Psoas muscle (tissue), 8 donors: ENCODE results near the gene COL4A1. TPM values are rescaled to one million over a fixed set of nuclear protein-coding genes. Genes with fewer than 3 reads are reported as not detected.

Source experiments
- ATAC-seq, 4 donors: fragments of 200-7000 bp; cut with Tn5 transposase; one replicate each; pipeline ENCODE4 v1.9.1; 2020; ENCODE audit warnings: moderate library complexity in 3 of 4, mild to moderate bottlenecking in 2 of 4
- DNase-seq, 2 donors: peaks; one replicate each; pipeline ENCODE4 v3.0.0-alpha.2; 2020
- H3K27ac ChIP-seq: fragments of 200-600 bp; one replicate; pipeline ENCODE4 v1.8.0; 2022
- H3K27me3 ChIP-seq, 3 donors: fragments of 200-600 bp in 1 of 3; one replicate each; pipeline versions ENCODE4 v1.6.1 to v1.8.0; 2013 to 2022; ENCODE audit warnings: low read length in 2 of 3, mild to moderate bottlenecking in 2 of 3, moderate library complexity in 1 of 3; ENCODE audit not compliant: insufficient read depth in 3 of 3
- H3K36me3 ChIP-seq, 2 donors: fragments of 200-600 bp in 1 of 2; one replicate each; pipeline versions ENCODE4 v1.6.1 to v1.8.0; 2013 to 2022; ENCODE audit warnings: low read depth in 1 of 2, mild to moderate bottlenecking in 1 of 2, moderate library complexity in 1 of 2; ENCODE audit not compliant: insufficient read depth in 1 of 2
- H3K4me1 ChIP-seq: fragments of 200-600 bp; one replicate; pipeline ENCODE4 v1.8.0; 2022
- H3K4me3 ChIP-seq: fragments of 200-600 bp; one replicate; pipeline ENCODE4 v1.8.0; 2022; ENCODE audit warnings: mild to moderate bottlenecking
- H3K9me3 ChIP-seq: fragments of 200-600 bp; one replicate; pipeline ENCODE4 v1.8.0; 2022
- CTCF ChIP-seq: fragments of 200-600 bp; IDR thresholded peaks from one replicate; pipeline ENCODE4 v1.8.0; 2022; ENCODE audit warnings: antibody characterized with exemption
- WGBS, 3 donors: extraction: QIAGEN DNeasy Blood & Tissue Kit; methylation state at CpG; one replicate each; pipeline versions ENCODE4 v1.1.6 to v1.1.7; 2013; 5-methylcytosine and 5-hydroxymethylcytosine counted together
- intact Hi-C, 2 donors: fragments of 100-400 bp; cut with DNase I; formaldehyde crosslinking; loops; one replicate each; pipeline versions ENCODE4 v1.11.0 to v1.14.2; 2022
- polyA plus RNA-seq, 3 donors: library from polyadenylated mRNA; stranded (reverse); fragments of 200-250 nt; gene quantifications; one replicate each; pipeline ENCODE4 v1.2.3, GENCODE V29; 2013
- total RNA-seq, 4 donors: library from RNA; stranded (reverse); fragmentation: NEBNext Ultra II Directional in 2 of 4; extraction: Animal tissue kit (Norgen Biotek cat#: 25700) in 2 of 4; gene quantifications; one replicate each; pipeline versions ENCODE4 v1.2.1 to v1.2.4, GENCODE V29; 2021 to 2023
- donor health status: healthy with polysubstance abuse.
- donor health status: DM: no; HTN: no; CAD: no; lungs with moderate emphysema.
- donor health status: Bipolar disorder and iron deficiency.
- donor health status: healthy.
- donor health status: DM: yes; HTN: yes; CAD: no.
- donor health status: DM: no; HTN: no; CAD: no.
- donor health status: DM: no; HTN: no; CAD: no.
- donor health status: DM: yes; HTN: yes; CAD: no.

Gene COL4A1
- total and polyA plus RNA-seq, 7 donors: 39.0 to 127 (median 97.0) TPM

DNA sequence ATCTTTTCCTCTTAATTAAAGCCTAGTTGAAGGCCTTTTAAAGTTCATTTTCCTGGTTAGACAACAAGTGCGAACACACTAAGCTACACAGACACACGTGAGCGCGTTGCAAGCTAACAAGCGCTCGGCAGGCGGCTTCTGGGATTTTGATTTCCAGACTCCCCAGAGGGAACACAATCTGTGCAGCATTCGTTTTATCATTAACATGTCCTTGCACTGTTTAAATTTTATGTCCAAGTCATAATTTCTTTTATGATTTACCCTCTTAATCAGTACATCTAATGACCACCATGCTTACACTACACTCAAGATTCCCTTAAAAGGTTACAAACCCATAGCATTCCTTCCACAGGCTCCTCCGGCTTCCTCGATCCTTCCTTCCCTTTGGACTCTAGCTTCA lies 16.8 kb downstream of the COL4A1 start:
- Histone ChIP-seq H3K4me3 (no peak overlapping the region), H3K36me3 (no peaks in the 10 kb centered on the region), H3K27me3 (no peaks in the 10 kb centered on the region), H3K4me1 (no peaks in the 10 kb centered on the region), H3K27ac (no peak overlapping the region), H3K9me3 (no peaks in the 10 kb centered on the region)
- intact Hi-C loops: no loop called here
- 82 to 91% (median 91%) methylated on average over 10 of the region's 10 CpGs for WGBS, 3 donors
- TF ChIP-seq CTCF: no peak
- ATAC-seq (no peak), DNase-seq (no peak)

GRCh38 chr13:110289661-110290060 lies 17.3 kb downstream of the COL4A1 start:
- TF ChIP-seq CTCF: no peak
- H3K27me3 ChIP-seq: no peaks in the 10 kb centered on the region
- WGBS, 3 donors: 88 to 95% (median 92%) methylated on average over 11 of the region's 11 CpGs
- intact Hi-C loops: no loop called here
- H3K27ac ChIP-seq: no peak overlapping the region
- ATAC-seq: no peak
- DNase-seq: no peak
- H3K9me3 ChIP-seq: no peaks in the 10 kb centered on the region
- H3K36me3 ChIP-seq: no peaks in the 10 kb centered on the region
- H3K4me3 ChIP-seq: no peak overlapping the region
- no peaks in the 10 kb centered on the region for H3K4me1 ChIP-seq

DNA sequence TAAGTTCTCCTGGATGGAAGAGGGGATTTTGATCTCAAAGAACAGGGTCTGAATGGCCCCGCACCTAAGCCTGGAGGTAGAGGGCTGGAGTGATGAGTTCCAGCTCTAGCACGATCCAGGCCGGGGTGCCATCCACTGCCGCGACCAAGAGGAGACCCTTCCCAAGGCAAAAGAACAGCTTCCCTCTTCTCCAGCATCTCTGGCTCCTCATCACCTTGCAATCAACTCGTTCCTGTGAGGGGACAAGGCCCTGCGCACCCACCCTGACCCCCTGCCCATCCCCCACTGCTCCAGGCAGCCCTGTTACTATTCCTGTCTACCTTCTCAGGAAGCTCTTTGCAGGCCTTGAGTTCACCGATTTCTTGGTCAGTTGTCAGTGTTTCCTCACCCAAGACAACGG lies 17.8 kb downstream of the COL4A1 start:
- intact Hi-C loops: no loop called here
- 92 to 96% (median 93%) methylated on average over 9 of the region's 9 CpGs for WGBS, 3 donors

GRCh38 chr13:110286833-110287819 lies 19.8 kb downstream of the COL4A1 start:
- no peak for TF ChIP-seq CTCF
- Histone ChIP-seq H3K4me1 (no peaks in the 10 kb centered on the region), H3K4me3 (no peak overlapping the region), H3K27ac (no peak overlapping the region), H3K9me3 (no peaks in the 10 kb centered on the region), H3K27me3 (no peaks in the 10 kb centered on the region), H3K36me3 (no peaks in the 10 kb centered on the region)
- no peak for DNase-seq
- ATAC-seq: no peak
- WGBS, 3 donors: 56 to 57% (median 56%) methylated on average over 21 of the region's 21 CpGs
- intact Hi-C loops: no loop called here

More for the DNA sequence above, 17.8 kb downstream of the COL4A1 start:
- Histone ChIP-seq H3K4me1 (no peaks in the 10 kb centered on the region), H3K27ac (no peak overlapping the region), H3K9me3 (no peaks in the 10 kb centered on the region), H3K36me3 (no peaks in the 10 kb centered on the region), H3K4me3 (no peak overlapping the region), H3K27me3 (no peaks in the 10 kb centered on the region)
- ATAC-seq (no peak), DNase-seq (no peak)
- TF ChIP-seq CTCF: no peak
